GM18505 (cell line): ENCODE results near the gene SMPD3.

Experiments
- ATAC-seq: cut with Tn5 transposase; IDR thresholded peaks from one replicate; pipeline ENCODE4 v1.9.1; 2021; ENCODE audit not compliant: unreplicated experiment
- POLR2A ChIP-seq: IDR thresholded peaks from 4 replicates; pipeline ENCODE4 v1.6.1; 2011; ENCODE audit warnings: borderline replicate concordance; ENCODE audit not compliant: insufficient read depth, insufficient read length; ENCODE audit errors: extremely low read depth

Gene SMPD3

DNA sequence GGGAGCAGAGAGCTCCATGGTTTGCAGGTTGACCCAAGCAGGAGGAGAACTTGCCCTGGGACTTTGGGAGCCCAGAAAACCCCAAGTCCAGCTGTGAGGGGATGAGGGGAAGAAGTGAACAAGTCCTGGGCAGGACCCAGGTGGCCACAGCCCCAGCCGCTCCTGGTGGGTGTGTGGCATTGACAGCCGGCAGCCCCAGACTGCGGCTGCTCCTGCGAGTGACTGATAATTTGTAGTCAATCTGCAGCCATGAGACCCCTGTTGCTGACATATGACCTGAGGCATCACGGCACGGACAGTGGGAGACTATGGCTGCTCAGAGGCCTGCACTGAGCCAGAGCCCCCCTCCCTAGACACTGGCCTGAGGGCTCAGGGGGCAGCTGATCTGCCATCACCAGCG is 71.1 kb downstream of the SMPD3 start:
- no peak for ATAC-seq
- TF ChIP-seq POLR2A, result no peak

DNA sequence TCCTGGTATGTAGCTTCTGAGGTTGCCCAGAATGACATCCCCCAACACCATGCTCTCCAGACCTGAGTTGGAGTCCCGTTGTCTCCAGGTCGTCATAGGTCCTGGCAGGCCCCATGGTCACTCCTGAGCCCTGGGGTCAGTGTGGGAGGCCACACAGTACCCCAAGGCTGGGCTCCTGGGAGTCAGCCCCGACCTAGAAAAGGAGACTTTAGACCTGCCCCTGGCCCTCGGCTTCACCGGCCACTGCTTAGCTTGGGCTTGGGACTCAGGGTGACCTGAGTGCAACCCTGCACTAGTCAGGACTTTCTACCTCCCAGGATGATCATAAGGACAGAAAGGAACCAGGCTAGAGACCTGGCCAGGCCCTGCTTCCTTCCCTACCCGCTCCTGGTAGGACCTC is 71.7 kb downstream of the SMPD3 start:
- ATAC-seq, result no peak
- TF ChIP-seq POLR2A, result no peak

DNA sequence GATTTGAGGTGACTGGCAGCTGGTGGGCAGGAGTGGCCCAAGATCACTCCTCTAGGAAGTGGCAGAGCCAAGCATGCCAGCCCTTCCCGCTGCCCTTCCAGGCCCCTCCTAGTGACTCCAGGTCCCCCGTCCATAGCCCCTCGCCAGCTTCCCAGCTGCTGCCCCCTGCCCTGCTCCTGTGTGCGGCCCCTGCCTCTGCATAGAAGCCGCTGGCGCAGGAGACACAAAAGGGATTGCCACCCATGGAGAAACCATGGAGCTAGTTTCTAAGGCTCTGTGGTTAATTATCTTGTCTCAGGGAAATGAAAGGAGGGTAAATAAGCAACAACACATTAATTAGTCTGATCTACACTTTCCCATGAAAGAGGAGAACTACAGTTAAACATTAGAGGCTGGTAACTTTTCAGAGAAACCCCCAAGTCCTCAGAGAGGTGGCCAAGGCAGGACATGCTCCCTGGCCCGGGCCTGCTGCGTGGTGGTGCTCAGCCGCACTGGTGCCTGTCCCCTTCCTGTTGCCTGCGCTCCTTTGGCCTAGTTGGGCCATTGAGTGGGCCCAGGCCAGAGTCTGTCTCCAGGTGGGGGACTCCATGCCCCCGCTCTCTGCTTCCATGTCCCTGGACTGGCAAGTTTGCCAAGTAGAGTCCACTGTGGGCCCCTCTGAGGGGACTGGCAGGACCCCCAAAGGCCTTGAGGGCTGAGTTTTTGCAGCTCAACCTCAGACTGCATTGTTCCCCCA is 72.3 kb downstream of the SMPD3 start:
- ATAC-seq, result no peak

DNA sequence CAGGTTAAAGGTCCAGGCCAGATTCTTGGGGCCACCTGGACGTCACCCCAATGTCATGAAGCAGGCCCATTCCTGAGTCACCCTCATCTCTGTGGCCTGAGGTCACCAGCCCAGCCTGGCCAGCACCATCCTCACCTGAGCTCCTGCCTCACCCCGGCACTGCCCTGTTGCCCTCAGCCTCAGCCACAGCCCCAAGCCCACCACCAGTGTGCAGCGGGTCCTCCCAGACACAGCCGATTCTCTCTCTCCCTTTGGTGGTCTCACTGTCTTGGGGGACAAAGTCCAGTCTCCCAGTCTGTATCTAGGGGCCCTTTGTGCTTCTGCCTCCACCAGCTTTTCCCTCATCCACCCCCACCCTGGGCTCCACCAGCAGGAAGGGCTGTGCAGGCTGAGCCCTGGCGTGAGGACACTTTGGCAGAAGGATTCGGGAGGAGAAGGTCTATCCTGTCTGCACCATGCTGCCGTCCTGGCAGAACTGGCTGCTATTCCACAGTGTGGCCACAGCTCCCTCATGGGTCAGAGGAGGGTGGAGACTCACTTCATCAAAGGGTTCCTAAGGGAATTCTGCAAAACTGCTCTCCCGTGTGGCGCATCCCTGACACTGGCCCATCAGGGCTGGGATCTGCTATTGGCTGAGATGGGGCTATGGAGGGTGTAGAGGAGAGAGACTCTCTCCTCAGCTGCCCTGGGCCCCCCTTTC is 73.2 kb downstream of the SMPD3 start:
- no peak for TF ChIP-seq POLR2A

More for the DNA sequence above, 72.3 kb downstream of the SMPD3 start:
- TF ChIP-seq POLR2A, result no peak

DNA sequence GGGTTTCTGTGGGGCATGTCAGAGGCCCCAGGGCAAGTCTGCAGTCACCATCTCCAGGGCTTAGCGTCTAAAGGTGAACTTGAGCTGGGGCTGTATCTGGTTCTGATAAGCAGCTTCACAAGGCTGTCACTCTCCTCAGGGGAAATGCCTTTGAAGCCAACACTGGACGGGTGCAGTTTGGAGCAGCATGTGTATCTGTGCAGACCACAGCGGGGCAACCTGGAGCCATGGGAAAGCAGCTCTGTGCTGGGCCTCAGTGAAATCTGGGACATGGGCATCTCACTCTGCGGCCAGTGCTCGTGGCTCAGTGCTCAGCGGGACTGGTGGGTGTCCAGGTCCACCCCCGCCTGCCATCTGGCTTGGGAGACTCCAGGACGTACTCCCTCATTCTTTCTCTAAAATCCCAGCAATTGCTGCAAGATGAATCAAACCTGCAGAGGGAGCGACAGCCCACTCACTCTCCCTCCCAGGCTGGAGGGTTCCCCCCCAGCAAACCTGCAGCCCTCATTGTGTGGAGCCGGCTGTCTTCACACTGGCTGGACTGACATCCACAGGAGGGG is 74.0 kb downstream of the SMPD3 start:
- no peak for TF ChIP-seq POLR2A
- no peak for ATAC-seq

More for the DNA sequence above, 73.2 kb downstream of the SMPD3 start:
- ATAC-seq, result no peak

DNA sequence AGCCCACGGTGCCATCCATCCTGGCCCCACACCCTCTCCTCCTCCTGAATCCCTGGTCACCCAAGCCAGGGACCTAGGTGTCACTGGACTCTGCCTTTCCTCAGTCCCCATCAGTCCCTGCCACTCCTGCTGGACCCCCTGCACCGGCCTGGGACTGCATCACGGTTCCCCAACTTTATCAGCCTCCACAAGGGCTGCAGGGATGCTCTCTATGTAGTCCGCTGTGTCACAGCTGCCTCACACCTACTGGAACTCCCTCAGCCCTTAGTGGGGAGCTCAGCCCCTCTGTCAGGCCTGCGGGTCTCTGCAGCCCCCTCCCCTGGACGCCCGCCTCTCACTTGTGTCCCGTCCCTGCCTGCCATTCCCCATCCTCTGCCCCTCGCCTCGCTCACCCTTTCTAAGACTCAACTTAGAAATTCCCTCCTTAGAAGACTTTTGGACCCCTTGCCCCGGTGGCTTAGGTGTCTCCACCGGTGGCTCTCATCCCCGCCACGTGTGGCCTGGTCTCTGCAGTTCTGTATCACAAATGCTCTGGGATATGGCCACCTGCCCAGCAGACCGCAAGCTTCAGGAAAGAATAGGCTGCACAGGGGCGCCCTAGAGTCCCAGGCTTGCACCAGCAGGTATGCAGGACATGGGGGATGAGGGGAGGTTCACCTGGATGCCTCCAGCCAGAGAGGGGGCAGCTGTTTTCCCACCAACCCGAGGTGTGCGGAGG is 74.6 kb downstream of the SMPD3 start:
- no peak for TF ChIP-seq POLR2A
- ATAC-seq, result no peak

DNA sequence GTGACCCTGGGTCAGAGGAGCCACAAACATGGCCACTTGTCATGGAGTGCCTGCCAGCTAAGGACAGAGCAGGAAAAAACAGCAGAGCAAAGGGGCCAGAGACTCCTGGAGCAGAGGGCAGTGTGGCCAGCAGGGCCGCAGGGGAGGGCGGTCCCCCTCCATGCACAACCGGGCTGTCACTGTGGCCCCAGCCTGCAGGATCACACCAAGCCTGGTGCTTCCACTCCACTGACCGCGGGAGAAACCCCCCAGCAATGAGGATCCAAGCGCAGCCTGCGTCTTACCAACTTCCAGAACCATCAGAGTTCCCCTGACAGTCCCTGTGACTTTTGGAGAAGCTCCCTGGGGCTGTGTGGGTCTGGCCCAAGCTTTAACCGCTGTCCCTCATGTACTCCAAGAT is 75.5 kb downstream of the SMPD3 start:
- no peak for TF ChIP-seq POLR2A
- ATAC-seq, result no peak

DNA sequence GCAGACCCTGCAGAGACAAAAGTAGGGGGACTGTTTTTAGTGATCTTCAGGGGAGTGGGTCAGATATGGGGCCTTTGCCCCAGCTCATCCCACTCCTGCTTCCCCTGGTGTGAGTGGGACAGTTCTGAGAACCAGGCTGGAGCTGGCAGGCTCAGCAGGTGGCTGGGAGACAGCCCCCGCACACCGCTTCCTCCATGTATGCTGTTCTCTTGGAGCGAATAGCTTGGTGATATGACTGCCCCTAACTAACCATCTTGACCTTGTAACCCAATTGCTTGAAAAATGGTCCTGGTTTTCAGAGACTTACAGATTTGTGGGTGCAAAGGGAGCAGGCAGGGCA is 76.0 kb downstream of the SMPD3 start:
- TF ChIP-seq POLR2A, result no peak
- no peak for ATAC-seq

DNA sequence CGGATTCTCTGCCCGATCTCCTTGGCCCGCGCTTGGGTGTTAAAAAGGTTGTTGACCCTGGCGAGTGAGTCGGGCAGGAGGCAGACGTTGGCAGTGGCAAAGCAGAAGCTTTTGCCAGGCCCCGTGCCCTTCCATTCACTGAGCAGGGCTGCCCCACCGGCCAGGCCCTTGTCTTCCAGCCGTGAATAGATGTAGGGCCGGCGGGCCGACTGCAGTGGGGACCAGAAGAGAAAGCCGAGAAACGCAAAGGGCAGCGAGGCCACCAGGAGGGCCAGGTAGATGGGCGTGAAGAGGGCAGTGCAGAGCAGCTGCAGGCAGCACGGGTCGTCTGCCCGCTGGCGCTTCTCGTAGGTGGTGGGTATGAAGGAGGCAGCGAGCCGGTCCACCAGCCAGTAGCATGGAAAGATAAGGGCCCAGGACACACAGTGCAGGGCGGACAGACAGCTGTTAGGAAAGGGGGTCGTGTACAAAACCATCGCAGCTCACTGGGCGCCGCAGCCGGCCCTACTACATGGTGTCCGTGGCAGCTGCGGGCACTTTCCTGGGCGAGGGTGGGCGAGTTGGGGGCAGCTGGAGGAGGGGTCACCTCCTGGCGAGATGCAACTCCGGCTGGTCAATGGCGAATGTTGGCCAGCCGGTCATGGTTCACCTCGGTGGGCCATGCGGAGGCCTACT is 76.5 kb downstream of the SMPD3 start:
- ATAC-seq, result no peak
- no peak for TF ChIP-seq POLR2A

DNA sequence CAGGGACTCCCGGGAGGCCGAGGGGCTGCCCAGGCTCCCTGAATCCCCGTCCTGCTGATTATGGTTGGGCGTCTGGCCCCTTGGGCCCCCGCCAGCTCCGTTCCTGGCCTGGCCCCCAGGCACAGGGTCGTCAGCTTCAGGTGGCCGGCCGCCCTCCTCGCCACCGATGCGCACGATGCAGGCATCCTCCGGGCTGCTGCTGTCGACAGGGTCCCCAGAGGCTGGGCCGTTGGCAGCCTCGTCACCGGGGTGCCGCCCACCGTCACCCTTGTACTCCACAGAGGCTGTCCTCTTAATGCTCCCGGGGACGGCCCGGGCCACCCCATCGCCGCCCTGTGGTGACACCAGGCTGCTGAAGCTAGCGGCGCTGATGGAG is 77.0 kb downstream of the SMPD3 start:
- TF ChIP-seq POLR2A, result no peak
- ATAC-seq, result no peak

DNA sequence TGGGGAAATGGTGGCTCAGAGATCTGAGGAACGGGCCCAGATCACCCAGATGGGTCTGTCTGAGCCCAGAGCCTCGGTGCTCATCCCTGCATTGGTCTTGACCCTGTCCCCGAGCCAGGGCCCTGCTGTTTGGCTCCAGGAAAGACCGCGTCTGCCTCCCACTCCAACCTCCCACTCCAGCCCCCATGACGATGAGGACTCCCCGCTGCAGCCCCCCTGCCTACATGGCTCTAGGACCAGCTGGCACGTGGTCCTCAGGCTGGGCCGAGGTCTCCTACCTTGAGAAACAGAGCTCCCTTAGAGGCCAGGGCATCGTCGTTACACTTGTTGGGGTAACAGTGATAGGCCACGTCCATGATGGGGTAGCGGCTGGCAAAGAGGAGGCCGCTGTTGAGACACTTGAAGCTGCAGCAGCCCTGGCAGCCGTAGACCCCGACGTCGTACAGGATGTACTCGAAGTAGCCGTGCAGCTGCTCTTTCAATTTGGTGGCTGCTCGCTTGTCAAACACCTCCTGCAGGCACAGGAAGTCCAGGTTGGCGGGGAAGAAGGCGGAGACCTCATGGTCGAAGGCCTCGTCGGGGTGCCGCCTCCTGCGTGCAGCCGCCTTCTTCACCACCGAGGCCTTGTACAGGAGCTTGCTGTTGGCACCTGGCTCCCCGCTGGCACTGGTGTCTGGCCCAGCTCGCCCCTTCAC is 77.6 kb downstream of the SMPD3 start:
- no peak for ATAC-seq
- no peak for TF ChIP-seq POLR2A

DNA sequence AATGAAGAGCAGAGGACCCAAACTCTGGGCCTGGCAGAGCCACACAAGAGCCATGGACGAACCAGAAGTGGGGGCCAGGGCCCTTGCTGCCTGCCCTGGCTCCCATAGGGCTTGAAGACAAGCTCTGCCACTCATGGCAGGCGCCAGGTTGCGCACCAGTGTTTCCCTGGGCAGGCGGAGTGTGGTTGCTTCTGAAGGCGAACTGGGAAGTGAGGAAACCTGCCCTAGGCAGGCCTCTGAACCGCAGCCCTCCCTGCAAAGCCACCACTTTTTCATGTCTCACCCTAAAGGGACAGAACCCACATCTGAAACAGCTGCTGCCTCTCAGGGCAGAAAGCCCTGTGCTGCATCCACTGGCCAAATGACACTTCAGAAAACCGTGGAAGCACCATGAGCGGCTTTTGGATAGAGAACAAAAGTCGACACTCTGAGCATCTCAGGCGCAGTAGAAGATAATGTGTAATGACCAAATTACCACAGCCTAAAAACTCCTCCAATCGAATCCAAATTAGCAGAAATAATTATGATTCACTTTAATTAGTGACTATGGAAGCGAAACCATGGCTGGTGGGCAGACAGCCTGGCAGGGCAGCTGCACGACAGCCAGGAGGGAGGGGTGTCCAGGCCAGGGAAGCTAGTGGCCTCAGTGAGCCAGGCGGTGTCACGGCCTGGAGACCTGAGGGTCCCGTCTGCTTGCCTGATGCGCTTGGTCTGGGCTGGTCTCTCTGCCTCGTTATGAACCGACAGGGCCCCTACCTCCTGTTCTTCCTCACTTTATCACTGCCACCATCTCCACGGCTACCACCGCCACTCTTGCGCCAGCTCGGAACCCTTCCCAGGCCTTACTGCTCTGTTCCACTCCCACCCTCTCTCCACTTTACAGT is 78.4 kb downstream of the SMPD3 start:
- peak; percentile 49 for ATAC-seq
- TF ChIP-seq POLR2A, result no peak

DNA sequence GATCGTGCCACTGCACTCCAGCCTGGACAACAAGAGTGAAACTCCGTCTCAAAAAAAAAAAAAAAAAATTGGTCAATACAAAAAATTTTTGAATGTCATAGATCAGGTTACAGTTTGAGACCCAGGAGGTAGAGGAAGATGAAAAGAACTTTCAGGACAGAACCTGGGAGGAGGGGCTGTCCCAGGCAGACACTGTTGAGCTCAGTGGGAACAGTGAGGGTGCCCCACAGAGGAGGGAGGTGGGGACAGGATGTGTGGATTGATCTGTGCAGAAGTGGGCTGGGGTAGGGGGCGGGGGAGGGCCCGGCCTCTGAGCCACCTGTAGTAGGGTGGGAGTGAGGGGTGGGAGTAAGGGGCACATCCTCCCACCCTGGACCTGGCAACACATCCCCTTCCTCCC is 79.1 kb downstream of the SMPD3 start:
- ATAC-seq, result no peak
- TF ChIP-seq POLR2A, result no peak
